GM23338 (cell line): ENCODE results near the gene CXCL16. TPM values are rescaled to one million over a fixed set of nuclear protein-coding genes. Genes with fewer than 3 reads are reported as not detected.

Experiments
- ATAC-seq: fragments of 200-7000 bp; cut with Tn5 transposase; 3 replicates; pipeline ENCODE4 v1.9.1; 2020
- DNase-seq: peaks from one replicate; pipeline ENCODE4 v3.0.0-alpha.2; 2015; ENCODE audit warnings: low spot score
- H2AFZ ChIP-seq: fragments of 200-600 bp; sonication (generic); 2 replicates; pipeline ENCODE4 v1.8.0; 2016; ENCODE audit warnings: antibody characterized with exemption, mild to moderate bottlenecking, moderate library complexity
- H3F3A ChIP-seq: fragments of 200-600 bp; sonication (generic); replicated peaks from 2 replicates; pipeline ENCODE4 v1.8.0; 2017; ENCODE audit warnings: antibody characterized with exemption, mixed run types, low read depth
- H3K27ac ChIP-seq: fragments of 200-600 bp; sonication (generic); 2 replicates; pipeline ENCODE4 v1.6.1; 2016; ENCODE audit warnings: low read depth
- H3K27me3 ChIP-seq: fragments of 200-600 bp; sonication (generic); 2 replicates; pipeline ENCODE4 v1.8.0; 2016; ENCODE audit warnings: mild to moderate bottlenecking, mixed run types, moderate library complexity; ENCODE audit not compliant: insufficient read depth
- H3K36me3 ChIP-seq: fragments of 200-600 bp; sonication (generic); 2 replicates; pipeline ENCODE4 v1.8.0; 2016; ENCODE audit warnings: mild to moderate bottlenecking; ENCODE audit not compliant: insufficient read depth
- H3K4me1 ChIP-seq: fragments of 200-600 bp; sonication (generic); 2 replicates; pipeline ENCODE4 v1.8.0; 2016; ENCODE audit warnings: mild to moderate bottlenecking, moderate library complexity; ENCODE audit not compliant: insufficient read depth
- H3K4me2 ChIP-seq: fragments of 200-600 bp; sonication (generic); 2 replicates; pipeline ENCODE4 v1.7.1; 2017; ENCODE audit warnings: mixed run types
- H3K4me3 ChIP-seq: fragments of 200-600 bp; sonication (generic); 2 replicates; pipeline ENCODE4 v1.6.1; 2016; ENCODE audit warnings: mixed run types
- H3K79me2 ChIP-seq: fragments of 200-600 bp; sonication (generic); replicated peaks from 2 replicates; pipeline ENCODE4 v1.8.0; 2017; ENCODE audit warnings: mild to moderate bottlenecking; ENCODE audit not compliant: insufficient read depth
- H3K9me2 ChIP-seq: fragments of 200-600 bp; sonication (generic); 2 replicates; pipeline ENCODE4 v1.8.0; 2017; ENCODE audit not compliant: insufficient read depth
- H4K20me1 ChIP-seq: fragments of 200-600 bp; sonication (generic); replicated peaks from 2 replicates; pipeline ENCODE4 v1.8.0; 2017; ENCODE audit warnings: mild to moderate bottlenecking; ENCODE audit not compliant: insufficient read depth
- H3K27ac Mint-ChIP-seq: 2 replicates; pipeline ENCODE4 v1.8.0; 2020; ENCODE audit warnings: inconsistent platforms, mild to moderate bottlenecking, moderate library complexity, mixed read lengths
- H3K27me3 Mint-ChIP-seq: 3 replicates; pipeline ENCODE4 v1.8.0; 2022; ENCODE audit warnings: low read depth, mild to moderate bottlenecking, moderate library complexity, mixed read lengths, inconsistent platforms; ENCODE audit not compliant: insufficient read depth, poor library complexity
- H3K36me3 Mint-ChIP-seq: 3 replicates; pipeline ENCODE4 v1.8.0; 2021; ENCODE audit warnings: low read depth, mild to moderate bottlenecking, inconsistent platforms, moderate library complexity, mixed read lengths
- H3K4me1 Mint-ChIP-seq: 3 replicates; pipeline ENCODE4 v1.8.0; 2020; ENCODE audit warnings: mild to moderate bottlenecking, inconsistent platforms, mixed read lengths
- H3K4me3 Mint-ChIP-seq: 3 replicates; pipeline ENCODE4 v1.8.0; 2021; ENCODE audit warnings: moderate library complexity, mild to moderate bottlenecking, inconsistent platforms, mixed read lengths
- H3K9me3 Mint-ChIP-seq: 3 replicates; pipeline ENCODE4 v1.8.0; 2020; ENCODE audit warnings: moderate library complexity, mild to moderate bottlenecking, inconsistent platforms, mixed read lengths
- CTCF ChIP-seq, 2 experiments: fragments of 200-600 bp in 1 of 2; sonication (generic) in 1 of 2; conservative IDR thresholded peaks; 2 replicates each; pipeline versions ENCODE4 v1.5.1 to v1.6.1; 2016 to 2017; ENCODE audit warnings: antibody characterized with exemption in 2 of 2, low read depth in 2 of 2, mild to moderate bottlenecking in 2 of 2, moderate library complexity in 1 of 2
- EZH2 ChIP-seq: fragments of 200-600 bp; sonication (generic); IDR thresholded peaks from one replicate; pipeline ENCODE4 v1.8.0; 2017; ENCODE audit warnings: antibody characterized with exemption, mild to moderate bottlenecking, low read depth; ENCODE audit not compliant: unreplicated experiment
- EZH2phosphoT487 ChIP-seq: fragments of 200-600 bp; sonication (generic); IDR thresholded peaks from one replicate; pipeline ENCODE4 v1.8.1; 2018; ENCODE audit warnings: antibody characterized with exemption; ENCODE audit not compliant: unreplicated experiment
- NANOG ChIP-seq: IDR thresholded peaks from 2 replicates; pipeline ENCODE4 v1.6.1; 2016; ENCODE audit warnings: antibody characterized with exemption, borderline replicate concordance
- POLR2AphosphoS5 ChIP-seq: IDR thresholded peaks from 2 replicates; pipeline ENCODE4 v1.6.1; 2016; ENCODE audit warnings: antibody characterized with exemption, low read depth
- STAT1 ChIP-seq: IDR thresholded peaks from one replicate; pipeline ENCODE4 v1.6.1; 2016; ENCODE audit warnings: antibody characterized with exemption; ENCODE audit not compliant: unreplicated experiment
- ZNF114 ChIP-seq: fragments of 250-450 bp; sonication (Bioruptor Pico); IDR thresholded peaks from 2 replicates; pipeline ENCODE4 v1.5.0; 2020; ENCODE audit warnings: mild to moderate bottlenecking, moderate library complexity
- ZNF331 ChIP-seq: fragments of 250-450 bp; sonication (Bioruptor Pico); IDR thresholded peaks from 2 replicates; pipeline ENCODE4 v1.5.0; 2020; ENCODE audit warnings: low read depth, mild to moderate bottlenecking, moderate library complexity
- polyA plus RNA-seq: library from polyadenylated mRNA; unstranded; fragments of >200 nt; fragmentation: Nextera tagmentation; extraction: Ambion mirVana; gene quantifications from 2 replicates; pipeline ENCODE4 v1.2.1, GENCODE V29; 2016
- total RNA-seq: library from RNA; depleted of rRNA; stranded (reverse); fragments of >200 nt; shearing (Covaris generic); gene quantifications from 2 replicates; pipeline ENCODE4 v1.2.3, GENCODE V29; 2014
- TF ChIP-seq, protein P1 (sequence below): IDR thresholded peaks from one replicate; pipeline ENCODE4 v1.6.1; 2018; ENCODE audit warnings: antibody characterized with exemption; ENCODE audit not compliant: unreplicated experiment
- TF ChIP-seq, protein P2 (sequence below): fragments of 250-450 bp; sonication (Bioruptor Pico); IDR thresholded peaks from 2 replicates; pipeline ENCODE4 v1.5.0; 2020; ENCODE audit warnings: mild to moderate bottlenecking, moderate library complexity

CXCL16 gene
- total and polyA plus RNA-seq, 2 experiments from 2014 or later: 4.0 to 4.1 TPM

DNA sequence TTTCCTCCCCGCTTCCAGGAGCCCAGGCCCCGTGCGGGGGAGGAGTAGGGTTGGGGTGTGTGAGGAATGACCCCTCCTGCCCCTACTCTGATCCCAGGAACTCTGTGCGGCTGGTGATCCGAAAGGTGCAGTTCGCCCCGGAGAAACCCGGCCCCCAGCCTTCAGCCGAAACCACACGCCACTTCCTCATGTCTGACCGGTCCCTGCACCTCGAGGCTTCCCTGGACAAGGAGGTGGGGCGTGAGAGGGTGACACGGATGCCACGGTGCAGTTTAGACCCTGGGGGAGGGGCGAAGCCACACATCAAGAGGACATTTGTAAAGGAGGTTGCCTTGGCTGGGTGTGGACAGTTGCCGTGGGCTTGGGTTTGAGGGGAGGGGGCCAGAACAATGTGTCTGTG lies 21.9 kb downstream of the CXCL16 start (continued):
- TF ChIP-seq, protein P1, sequence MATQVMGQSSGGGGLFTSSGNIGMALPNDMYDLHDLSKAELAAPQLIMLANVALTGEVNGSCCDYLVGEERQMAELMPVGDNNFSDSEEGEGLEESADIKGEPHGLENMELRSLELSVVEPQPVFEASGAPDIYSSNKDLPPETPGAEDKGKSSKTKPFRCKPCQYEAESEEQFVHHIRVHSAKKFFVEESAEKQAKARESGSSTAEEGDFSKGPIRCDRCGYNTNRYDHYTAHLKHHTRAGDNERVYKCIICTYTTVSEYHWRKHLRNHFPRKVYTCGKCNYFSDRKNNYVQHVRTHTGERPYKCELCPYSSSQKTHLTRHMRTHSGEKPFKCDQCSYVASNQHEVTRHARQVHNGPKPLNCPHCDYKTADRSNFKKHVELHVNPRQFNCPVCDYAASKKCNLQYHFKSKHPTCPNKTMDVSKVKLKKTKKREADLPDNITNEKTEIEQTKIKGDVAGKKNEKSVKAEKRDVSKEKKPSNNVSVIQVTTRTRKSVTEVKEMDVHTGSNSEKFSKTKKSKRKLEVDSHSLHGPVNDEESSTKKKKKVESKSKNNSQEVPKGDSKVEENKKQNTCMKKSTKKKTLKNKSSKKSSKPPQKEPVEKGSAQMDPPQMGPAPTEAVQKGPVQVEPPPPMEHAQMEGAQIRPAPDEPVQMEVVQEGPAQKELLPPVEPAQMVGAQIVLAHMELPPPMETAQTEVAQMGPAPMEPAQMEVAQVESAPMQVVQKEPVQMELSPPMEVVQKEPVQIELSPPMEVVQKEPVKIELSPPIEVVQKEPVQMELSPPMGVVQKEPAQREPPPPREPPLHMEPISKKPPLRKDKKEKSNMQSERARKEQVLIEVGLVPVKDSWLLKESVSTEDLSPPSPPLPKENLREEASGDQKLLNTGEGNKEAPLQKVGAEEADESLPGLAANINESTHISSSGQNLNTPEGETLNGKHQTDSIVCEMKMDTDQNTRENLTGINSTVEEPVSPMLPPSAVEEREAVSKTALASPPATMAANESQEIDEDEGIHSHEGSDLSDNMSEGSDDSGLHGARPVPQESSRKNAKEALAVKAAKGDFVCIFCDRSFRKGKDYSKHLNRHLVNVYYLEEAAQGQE: no peak

- H2AFZ ChIP-seq: no peak overlapping the region
- H3K36me3 ChIP-seq: no peaks in the 10 kb centered on the region; the same call in 1 of the 2 replicates
- H3K4me3 ChIP-seq: no peak overlapping the region
- H3K4me1 ChIP-seq: peaks cover 11% of the 10 kb centered on the region
- Mint-ChIP-seq H3K4me1 (peaks cover 9% of the 10 kb centered on the region; the same call in 2 of the 3 replicates), H3K27ac (no peak overlapping the region), H3K9me3 (no peaks in the 10 kb centered on the region), H3K36me3 (peaks cover 37% of the 10 kb centered on the region), H3K27me3 (peaks cover 13% of the 10 kb centered on the region), H3K4me3 (no peak overlapping the region)
- H3K27me3 ChIP-seq: no peaks in the 10 kb centered on the region
- ATAC-seq (no peak), DNase-seq (no peak)
- H3K27ac ChIP-seq: no peak overlapping the region
- no peaks in the 10 kb centered on the region for H3K9me2 ChIP-seq
- H3K79me2 ChIP-seq: peaks cover 25% of the 10 kb centered on the region
- 0 out of 2 replicates have a peak, but pooled peaks cover 5% of the 10 kb centered on the region for H3F3A ChIP-seq
- no peak overlapping the region for H3K4me2 ChIP-seq
- H4K20me1 ChIP-seq: no peaks in the 10 kb centered on the region; the same call in 1 of the 2 replicates
- TF ChIP-seq, protein P1: no peak
- TF ChIP-seq ZNF114 (CRISPR knock-in tag): no peak
- no peak for TF ChIP-seq EZH2phosphoT487
- TF ChIP-seq ZNF331: no peak
- no peak for TF ChIP-seq CTCF (conservative IDR thresholded peaks at IDR 0.05; ENCODE audit: low read depth in 2 of 2)
- no peak for TF ChIP-seq NANOG
- no peak for TF ChIP-seq POLR2AphosphoS5
- no peak for TF ChIP-seq EZH2
- TF ChIP-seq STAT1: no peak
- TF ChIP-seq, protein P2, sequence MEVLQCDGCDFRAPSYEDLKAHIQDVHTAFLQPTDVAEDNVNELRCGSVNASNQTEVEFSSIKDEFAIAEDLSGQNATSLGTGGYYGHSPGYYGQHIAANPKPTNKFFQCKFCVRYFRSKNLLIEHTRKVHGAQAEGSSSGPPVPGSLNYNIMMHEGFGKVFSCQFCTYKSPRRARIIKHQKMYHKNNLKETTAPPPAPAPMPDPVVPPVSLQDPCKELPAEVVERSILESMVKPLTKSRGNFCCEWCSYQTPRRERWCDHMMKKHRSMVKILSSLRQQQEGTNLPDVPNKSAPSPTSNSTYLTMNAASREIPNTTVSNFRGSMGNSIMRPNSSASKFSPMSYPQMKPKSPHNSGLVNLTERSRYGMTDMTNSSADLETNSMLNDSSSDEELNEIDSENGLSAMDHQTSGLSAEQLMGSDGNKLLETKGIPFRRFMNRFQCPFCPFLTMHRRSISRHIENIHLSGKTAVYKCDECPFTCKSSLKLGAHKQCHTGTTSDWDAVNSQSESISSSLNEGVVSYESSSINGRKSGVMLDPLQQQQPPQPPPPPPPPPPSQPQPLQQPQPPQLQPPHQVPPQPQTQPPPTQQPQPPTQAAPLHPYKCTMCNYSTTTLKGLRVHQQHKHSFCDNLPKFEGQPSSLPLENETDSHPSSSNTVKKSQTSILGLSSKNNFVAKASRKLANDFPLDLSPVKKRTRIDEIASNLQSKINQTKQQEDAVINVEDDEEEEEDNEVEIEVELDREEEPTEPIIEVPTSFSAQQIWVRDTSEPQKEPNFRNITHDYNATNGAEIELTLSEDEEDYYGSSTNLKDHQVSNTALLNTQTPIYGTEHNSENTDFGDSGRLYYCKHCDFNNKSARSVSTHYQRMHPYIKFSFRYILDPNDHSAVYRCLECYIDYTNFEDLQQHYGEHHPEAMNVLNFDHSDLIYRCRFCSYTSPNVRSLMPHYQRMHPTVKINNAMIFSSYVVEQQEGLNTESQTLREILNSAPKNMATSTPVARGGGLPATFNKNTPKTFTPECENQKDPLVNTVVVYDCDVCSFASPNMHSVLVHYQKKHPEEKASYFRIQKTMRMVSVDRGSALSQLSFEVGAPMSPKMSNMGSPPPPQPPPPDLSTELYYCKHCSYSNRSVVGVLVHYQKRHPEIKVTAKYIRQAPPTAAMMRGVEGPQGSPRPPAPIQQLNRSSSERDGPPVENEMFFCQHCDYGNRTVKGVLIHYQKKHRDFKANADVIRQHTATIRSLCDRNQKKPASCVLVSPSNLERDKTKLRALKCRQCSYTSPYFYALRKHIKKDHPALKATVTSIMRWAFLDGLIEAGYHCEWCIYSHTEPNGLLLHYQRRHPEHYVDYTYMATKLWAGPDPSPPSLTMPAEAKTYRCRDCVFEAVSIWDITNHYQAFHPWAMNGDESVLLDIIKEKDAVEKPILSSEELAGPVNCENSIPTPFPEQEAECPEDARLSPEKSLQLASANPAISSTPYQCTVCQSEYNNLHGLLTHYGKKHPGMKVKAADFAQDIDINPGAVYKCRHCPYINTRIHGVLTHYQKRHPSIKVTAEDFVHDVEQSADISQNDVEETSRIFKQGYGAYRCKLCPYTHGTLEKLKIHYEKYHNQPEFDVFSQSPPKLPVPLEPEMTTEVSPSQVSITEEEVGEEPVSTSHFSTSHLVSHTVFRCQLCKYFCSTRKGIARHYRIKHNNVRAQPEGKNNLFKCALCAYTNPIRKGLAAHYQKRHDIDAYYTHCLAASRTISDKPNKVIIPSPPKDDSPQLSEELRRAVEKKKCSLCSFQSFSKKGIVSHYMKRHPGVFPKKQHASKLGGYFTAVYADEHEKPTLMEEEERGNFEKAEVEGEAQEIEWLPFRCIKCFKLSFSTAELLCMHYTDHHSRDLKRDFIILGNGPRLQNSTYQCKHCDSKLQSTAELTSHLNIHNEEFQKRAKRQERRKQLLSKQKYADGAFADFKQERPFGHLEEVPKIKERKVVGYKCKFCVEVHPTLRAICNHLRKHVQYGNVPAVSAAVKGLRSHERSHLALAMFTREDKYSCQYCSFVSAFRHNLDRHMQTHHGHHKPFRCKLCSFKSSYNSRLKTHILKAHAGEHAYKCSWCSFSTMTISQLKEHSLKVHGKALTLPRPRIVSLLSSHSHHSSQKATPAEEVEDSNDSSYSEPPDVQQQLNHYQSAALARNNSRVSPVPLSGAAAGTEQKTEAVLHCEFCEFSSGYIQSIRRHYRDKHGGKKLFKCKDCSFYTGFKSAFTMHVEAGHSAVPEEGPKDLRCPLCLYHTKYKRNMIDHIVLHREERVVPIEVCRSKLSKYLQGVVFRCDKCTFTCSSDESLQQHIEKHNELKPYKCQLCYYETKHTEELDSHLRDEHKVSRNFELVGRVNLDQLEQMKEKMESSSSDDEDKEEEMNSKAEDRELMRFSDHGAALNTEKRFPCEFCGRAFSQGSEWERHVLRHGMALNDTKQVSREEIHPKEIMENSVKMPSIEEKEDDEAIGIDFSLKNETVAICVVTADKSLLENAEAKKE (CRISPR knock-in tag): no peak
These were observed 23.6 kb downstream of the CXCL16 start for GRCh38 chr17:4716081-4716480.
